B cell (primary cell): Measurements from ENCODE around the gene ADIPOR1. TPM values are rescaled to one million over a fixed set of nuclear protein-coding genes. Genes with fewer than 3 reads are reported as not detected.
A peak's percentile ranks its signal among the peaks of the same experiment; 100 is the strongest.

Source experiments
- ATAC-seq: fragments of 200-7000 bp; cut with Tn5 transposase; one replicate; pipeline ENCODE4 v1.10.0; 2021; ENCODE audit warnings: low read depth, mild to moderate bottlenecking, moderate number of reproducible peaks, moderate library complexity
- CTCF ChIA-PET: fragments of 350-600 bp; sonication (Branson Sonifier 250); formaldehyde crosslinking; loops from one replicate; lab custom pipeline; 2021; ENCODE audit warnings: antibody characterized with exemption, inconsistent platforms; lab: Charles Lee
- POLR2A ChIA-PET: fragments of 350-600 bp; sonication (Branson Sonifier 250); formaldehyde crosslinking; loops from one replicate; lab custom pipeline; 2021; ENCODE audit warnings: antibody characterized with exemption; lab: Charles Lee
- DNase-seq: peaks from one replicate; pipeline ENCODE4 v3.0.0; 2013
- H2AFZ ChIP-seq: 2 replicates; pipeline ENCODE4 v1.6.1; 2012; ENCODE audit warnings: mild to moderate bottlenecking, low read depth, low read length; ENCODE audit not compliant: insufficient read depth, poor library complexity, severe bottlenecking
- H3K27ac ChIP-seq, 2 donors: 1 replicate in 1 of 2; 2 replicates in 1 of 2; pipeline ENCODE4 v1.5.1; 2012 to 2013; ENCODE audit warnings: low read length in 2 of 2, mild to moderate bottlenecking in 2 of 2, moderate library complexity in 1 of 2
- H3K27me3 ChIP-seq, 4 experiments: fragments of 200-600 bp in 1 of 4; sonication (generic) in 1 of 4; replicated peaks in 1 of 4; 1 replicate in 2 of 4; 2 replicates in 2 of 4; pipeline versions ENCODE4 v1.6.1 to v1.7.0; 2013 to 2016; ENCODE audit warnings: low read length in 3 of 4, mild to moderate bottlenecking in 2 of 4, mixed read lengths in 1 of 4, moderate library complexity in 1 of 4; ENCODE audit not compliant: insufficient read depth in 4 of 4, control insufficient read depth in 3 of 4; ENCODE audit errors: control extremely low read depth in 1 of 4
- H3K36me3 ChIP-seq, 2 experiments: replicated peaks in 1 of 2; 1 replicate in 1 of 2; 2 replicates in 1 of 2; pipeline versions ENCODE4 v1.6.1 to v1.7.1; 2013; ENCODE audit warnings: low read length in 1 of 2; ENCODE audit not compliant: insufficient read depth in 2 of 2, control insufficient read depth in 1 of 2; ENCODE audit errors: control extremely low read depth in 1 of 2, extremely low read depth in 1 of 2
- H3K4me1 ChIP-seq, 2 donors: fragments of 200-600 bp in 1 of 2; sonication (generic) in 1 of 2; 1 replicate in 1 of 2; 2 replicates in 1 of 2; pipeline versions ENCODE4 v1.5.1 to v1.6.1; 2013 to 2017; ENCODE audit warnings: low read length in 2 of 2; ENCODE audit not compliant: control insufficient read depth in 2 of 2, insufficient read depth in 2 of 2
- H3K4me2 ChIP-seq: replicated peaks from 2 replicates; pipeline ENCODE3; 2012; ENCODE audit warnings: mild to moderate bottlenecking, low read depth, low read length; ENCODE audit not compliant: poor library complexity, severe bottlenecking
- H3K4me3 ChIP-seq, 5 experiments: fragments of 200-600 bp in 1 of 5; sonication (generic) in 1 of 5; 1 replicate in 3 of 5; 2 replicates in 2 of 5; pipeline versions ENCODE4 v1.5.1 to v1.7.0; 2011 to 2016; ENCODE audit warnings: low read length in 4 of 5, mild to moderate bottlenecking in 4 of 5, low read depth in 2 of 5, control low read depth in 1 of 5, moderate library complexity in 1 of 5; ENCODE audit not compliant: insufficient read depth in 1 of 5; ENCODE audit errors: control extremely low read depth in 1 of 5, extremely low read depth in 1 of 5
- H3K79me2 ChIP-seq: fragments of 200-600 bp; sonication (generic); one replicate; pipeline ENCODE4 v1.6.0; 2016; ENCODE audit warnings: low read length; ENCODE audit not compliant: control insufficient read depth, insufficient read depth
- H3K9ac ChIP-seq: fragments of 200-600 bp; sonication (generic); 2 replicates; pipeline ENCODE4 v1.6.1; 2017; ENCODE audit warnings: mild to moderate bottlenecking, low read length, moderate library complexity
- H3K9me3 ChIP-seq, 3 donors: one replicate each; pipeline versions ENCODE4 v1.6.1 to v1.7.1; 2013; ENCODE audit warnings: low read length in 2 of 3; ENCODE audit not compliant: control insufficient read depth in 2 of 3, insufficient read depth in 1 of 3; ENCODE audit errors: control extremely low read depth in 1 of 3
- H4K20me1 ChIP-seq: 2 replicates; pipeline ENCODE4 v1.6.0; 2012; ENCODE audit warnings: mild to moderate bottlenecking, low read length; ENCODE audit not compliant: insufficient read depth, control insufficient read depth, poor library complexity, severe bottlenecking
- H3K27ac Mint-ChIP-seq: one replicate; pipeline ENCODE4 v1.8.0; 2021; ENCODE audit warnings: mixed read lengths
- H3K27me3 Mint-ChIP-seq: one replicate; pipeline ENCODE4 v1.8.0; 2021; ENCODE audit warnings: mixed read lengths
- H3K4me1 Mint-ChIP-seq: one replicate; pipeline ENCODE4 v1.8.0; 2021; ENCODE audit warnings: mixed read lengths
- H3K4me3 Mint-ChIP-seq: one replicate; pipeline ENCODE4 v1.8.0; 2021; ENCODE audit warnings: mixed read lengths
- H3K9me3 Mint-ChIP-seq: one replicate; pipeline ENCODE4 v1.8.0; 2022; ENCODE audit warnings: mixed read lengths; ENCODE audit not compliant: insufficient read depth
- EZH2 ChIP-seq: IDR thresholded peaks from 2 replicates; pipeline ENCODE4 v1.6.1; 2012; ENCODE audit warnings: borderline replicate concordance, low read depth, mild to moderate bottlenecking, moderate library complexity, low read length; ENCODE audit not compliant: insufficient read depth, poor library complexity, severe bottlenecking
- WGBS: methylation state at CpG from one replicate; pipeline ENCODE4 v1.1.5; 2013; ENCODE audit warnings: missing lambda C conversion rate; ENCODE audit not compliant: insufficient coverage; 5-methylcytosine and 5-hydroxymethylcytosine counted together
- intact Hi-C: fragments of 100-400 bp; cut with micrococcal nuclease; formaldehyde crosslinking; loops from one replicate; pipeline ENCODE4 v1.10.0; 2022
- polyA plus RNA-seq: library from polyadenylated mRNA; depleted of rRNA; stranded (reverse); fragments of >200 nt; gene quantifications from 2 replicates; pipeline ENCODE4 v1.2.3, GENCODE V29; 2012
- total RNA-seq, 2 donors: library from RNA; stranded (reverse); fragments of 120-200 nt in 1 of 2; gene quantifications; 1 replicate in 1 of 2; 2 replicates in 1 of 2; pipeline versions ENCODE4 v1.2.3 to v1.2.4, GENCODE V29; 2013 to 2022
- TF ChIP-seq, protein P1 (sequence below): fragments of 200-600 bp; IDR thresholded peaks from one replicate; pipeline ENCODE4 v1.8.0; 2022; ENCODE audit warnings: antibody characterized with exemption, mild to moderate bottlenecking

ADIPOR1 gene
- total and polyA plus RNA-seq, 2 donors (not counting 1 experiment from before 2014, with no cell fraction given) = 44.2 to 49.5 TPM

DNA sequence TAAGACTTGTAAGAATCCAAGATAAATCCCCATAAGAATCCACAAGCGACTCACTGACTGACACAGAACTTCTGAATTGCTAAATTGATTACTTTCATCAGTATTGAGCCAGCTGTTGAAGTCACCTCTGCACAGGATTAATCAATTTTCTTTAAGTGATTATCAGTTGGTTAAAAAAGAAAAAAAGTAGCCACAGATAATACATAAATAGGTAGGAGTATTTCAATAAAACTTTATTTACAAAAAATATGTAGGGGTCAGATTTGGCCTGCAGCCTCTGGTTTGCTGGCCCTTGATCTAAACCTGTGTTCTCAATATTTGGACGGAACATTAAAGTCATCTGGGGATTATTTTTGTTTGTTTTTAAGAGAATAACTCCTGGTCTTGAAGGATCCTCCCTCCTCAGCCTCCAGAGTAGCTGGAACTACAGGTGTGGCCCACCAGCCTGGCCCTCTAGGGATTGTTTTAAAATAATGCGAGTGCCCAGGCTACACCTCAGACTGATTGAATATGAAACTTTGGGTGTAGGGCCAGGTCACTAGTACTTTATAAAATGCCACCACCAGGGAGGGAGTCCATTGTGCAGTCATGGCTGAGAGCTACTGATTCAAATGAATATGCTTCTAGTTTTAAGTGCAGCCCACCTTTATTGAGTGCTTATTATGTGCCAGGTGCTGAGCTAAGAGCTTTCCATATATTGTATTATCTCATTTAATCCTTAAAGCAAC, 42.3 kb upstream of the ADIPOR1 start:
- intact Hi-C loops = loop anchor here (10.0 kb wide), 1 partner anchor 536 kb away; no protein-coding TSS in a partner anchor
- no peaks in the 10 kb centered on the region for H3K9me3 Mint-ChIP-seq
- Histone ChIP-seq H3K4me1 (peaks cover 14 to 15% of the 10 kb centered on the region in 2 donors), H4K20me1 (no peaks in the 10 kb centered on the region), H3K4me2 (no peak overlapping the region), H3K79me2 (no peaks in the 10 kb centered on the region), H3K4me3 (no peak overlapping the region), H3K27ac (no peak overlapping the region), H2AFZ (peak overlapping the region; percentile 89), H3K36me3 (no peaks in the 10 kb centered on the region), H3K9ac (no peak overlapping the region), H3K27me3 (no peaks in the 10 kb centered on the region), H3K9me3 (no peaks in the 10 kb centered on the region)
- no peak overlapping the region for H3K4me3 Mint-ChIP-seq
- ATAC-seq (no peak), DNase-seq (no peak)
- WGBS = no CpG with 5 or more reads among the region's 3 CpGs
- no peak for TF ChIP-seq EZH2
- TF ChIP-seq, protein P1, sequence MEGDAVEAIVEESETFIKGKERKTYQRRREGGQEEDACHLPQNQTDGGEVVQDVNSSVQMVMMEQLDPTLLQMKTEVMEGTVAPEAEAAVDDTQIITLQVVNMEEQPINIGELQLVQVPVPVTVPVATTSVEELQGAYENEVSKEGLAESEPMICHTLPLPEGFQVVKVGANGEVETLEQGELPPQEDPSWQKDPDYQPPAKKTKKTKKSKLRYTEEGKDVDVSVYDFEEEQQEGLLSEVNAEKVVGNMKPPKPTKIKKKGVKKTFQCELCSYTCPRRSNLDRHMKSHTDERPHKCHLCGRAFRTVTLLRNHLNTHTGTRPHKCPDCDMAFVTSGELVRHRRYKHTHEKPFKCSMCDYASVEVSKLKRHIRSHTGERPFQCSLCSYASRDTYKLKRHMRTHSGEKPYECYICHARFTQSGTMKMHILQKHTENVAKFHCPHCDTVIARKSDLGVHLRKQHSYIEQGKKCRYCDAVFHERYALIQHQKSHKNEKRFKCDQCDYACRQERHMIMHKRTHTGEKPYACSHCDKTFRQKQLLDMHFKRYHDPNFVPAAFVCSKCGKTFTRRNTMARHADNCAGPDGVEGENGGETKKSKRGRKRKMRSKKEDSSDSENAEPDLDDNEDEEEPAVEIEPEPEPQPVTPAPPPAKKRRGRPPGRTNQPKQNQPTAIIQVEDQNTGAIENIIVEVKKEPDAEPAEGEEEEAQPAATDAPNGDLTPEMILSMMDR = no peak
- POLR2A ChIA-PET = no interaction called here
- peaks cover 17% of the 10 kb centered on the region for H3K4me1 Mint-ChIP-seq
- CTCF ChIA-PET = interaction anchor here (0.9 to 5.1 kb wide), 16 partner anchors 8 to 536 kb away, joined by 3 to 48 read pairs (median 6); partner anchors contain the start of genes CYB5R1 and TMEM183A
- H3K27me3 Mint-ChIP-seq = peaks cover 2% of the 10 kb centered on the region
- H3K27ac Mint-ChIP-seq = no peak overlapping the region
